Upper lobe of left lung (tissue), 6 donors: ENCODE data around the gene HOXD13. TPM values are rescaled to one million over a fixed set of nuclear protein-coding genes. Genes with fewer than 3 reads are reported as not detected.
A peak's percentile ranks its signal among the peaks of the same experiment; 100 is the strongest.

Experiments used
- ATAC-seq, 2 donors: fragments of 200-7000 bp; cut with Tn5 transposase; one replicate each; pipeline ENCODE4 v1.9.1; 2022; ENCODE audit warnings: mild to moderate bottlenecking in 2 of 2, moderate library complexity in 2 of 2; ENCODE audit not compliant: low FRiP score in 2 of 2
- DNase-seq, 2 donors: peaks; one replicate each; pipeline ENCODE4 v3.0.0-alpha.2; 2019 to 2020
- H3K27ac ChIP-seq, 4 donors: fragments of 200-600 bp; sonication (generic); one replicate each; pipeline ENCODE4 v1.5.1; 2016 to 2019
- H3K27me3 ChIP-seq, 4 donors: fragments of 200-600 bp; sonication (generic); one replicate each; pipeline ENCODE4 v1.5.1; 2017 to 2019
- H3K36me3 ChIP-seq, 4 donors: fragments of 200-600 bp; sonication (generic); one replicate each; pipeline ENCODE4 v1.5.1; 2016 to 2019
- H3K4me1 ChIP-seq, 4 donors: fragments of 200-600 bp; sonication (generic); one replicate each; pipeline ENCODE4 v1.5.1; 2018 to 2019
- H3K4me3 ChIP-seq, 4 donors: fragments of 200-600 bp; sonication (generic); one replicate each; pipeline ENCODE4 v1.5.1; 2017 to 2019; ENCODE audit warnings: mild to moderate bottlenecking in 2 of 4, moderate library complexity in 1 of 4
- H3K9me3 ChIP-seq, 4 donors: fragments of 200-600 bp; sonication (generic); one replicate each; pipeline ENCODE4 v1.5.1; 2018 to 2019
- EP300 ChIP-seq, 4 donors: sonication (generic); formaldehyde crosslinking; IDR thresholded peaks; one replicate each; pipeline ENCODE4 v1.5.1; 2017; ENCODE audit warnings: antibody characterized with exemption in 4 of 4, control low read depth in 2 of 4
- POLR2A ChIP-seq, 4 donors: fragments of 450-650 bp; IDR thresholded peaks; one replicate each; pipeline ENCODE4 v1.5.1; 2016 to 2017; ENCODE audit warnings: antibody characterized with exemption in 4 of 4, mild to moderate bottlenecking in 2 of 4
- POLR2AphosphoS5 ChIP-seq, 2 donors: sonication (generic); formaldehyde crosslinking; IDR thresholded peaks; one replicate each; pipeline ENCODE4 v1.5.1; 2017; ENCODE audit warnings: antibody characterized with exemption in 2 of 2
- WGBS, 2 donors: methylation state at CpG; one replicate each; pipeline ENCODE4 v1.1.5; 2017 to 2018; 5-methylcytosine and 5-hydroxymethylcytosine counted together
- total RNA-seq, 6 donors: library from RNA; depleted of rRNA in 4 of 6; stranded (reverse); fragments of >200 nt in 4 of 6; gene quantifications; one replicate each; pipeline versions ENCODE4 v1.1.0 to v1.2.1, GENCODE V29; 2016 to 2021
- TF ChIP-seq, protein P1 (sequence below), 6 experiments: fragments of 450-650 bp in 4 of 6; fragments of 200-600 bp in 2 of 6; sonication (generic) in 2 of 6; IDR thresholded peaks; one replicate each; pipeline ENCODE4 v1.5.1; 2016 to 2019; ENCODE audit warnings: antibody characterized with exemption in 6 of 6
- donor health status: DM: no; HTN: no; CAD: no; lungs with moderate emphysema.
- donor health status: DM: no; HTN: yes; CAD: no; lungs with severe emphysema.

HOXD13 gene
- total RNA-seq, 6 donors from 2014 or later = not detected

DNA sequence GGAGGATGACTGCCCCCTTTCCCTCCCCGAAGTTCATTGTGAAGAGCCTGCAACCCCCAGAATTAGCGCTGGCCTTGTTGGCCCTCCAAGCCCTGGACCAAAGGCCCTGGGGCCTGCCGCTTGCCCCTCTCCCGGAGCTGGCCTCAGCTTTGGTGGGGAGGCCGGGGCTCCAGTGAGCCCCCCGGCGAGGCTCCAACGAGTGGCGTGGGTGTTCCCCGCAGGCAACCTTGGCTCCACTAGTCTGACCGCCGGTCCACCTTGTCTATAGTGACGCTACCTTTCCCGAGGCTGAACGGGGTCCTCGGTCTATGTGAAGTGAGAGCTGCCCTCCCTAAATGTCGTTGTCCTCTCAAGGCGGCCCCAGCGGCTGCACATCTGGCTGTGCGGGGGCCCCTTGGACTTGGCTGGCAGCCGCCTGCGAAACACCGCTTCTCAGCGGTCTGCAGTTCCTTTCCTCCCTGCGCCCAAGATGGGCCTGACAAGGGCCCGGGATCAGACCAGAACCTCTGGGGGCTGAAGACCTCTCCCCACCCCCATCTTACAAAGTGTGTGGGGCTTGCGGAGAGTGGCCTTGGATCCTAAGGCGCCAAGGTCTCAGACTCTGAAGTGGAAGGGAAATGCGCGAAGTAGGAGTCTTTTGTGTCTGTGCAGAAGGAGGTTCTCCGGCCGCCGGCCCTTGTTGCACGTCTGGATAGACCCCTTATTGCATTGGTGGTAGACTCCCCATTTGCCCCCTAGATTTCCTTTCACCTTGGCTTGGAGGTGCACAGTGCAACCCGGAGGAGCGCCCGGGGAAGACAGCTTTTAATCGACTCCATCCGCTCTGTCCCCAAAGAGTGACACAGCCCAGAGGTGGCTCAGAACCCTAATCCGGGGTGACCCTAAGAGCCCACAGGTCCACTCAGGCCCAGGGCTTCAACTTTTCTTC, 20.1 kb downstream of the HOXD13 start:
- Histone ChIP-seq H3K27ac (no peak overlapping the region), H3K4me3 (no peak overlapping the region), H3K27me3 (peaks cover 0 to 91% (median 53%) of the 10 kb centered on the region in 4 donors), H3K9me3 (no peaks in the 10 kb centered on the region), H3K36me3 (no peaks in the 10 kb centered on the region), H3K4me1 (peaks cover 0 to 13% (median 11%) of the 10 kb centered on the region in 4 donors)
- DNase-seq (peak in 1 of 2 donors; percentile 33), ATAC-seq (no peak)
- WGBS, 2 donors = 5 to 7% methylated on average over 10 to 39 of the region's 40 CpGs
- TF ChIP-seq POLR2A (IDR thresholded peaks at IDR 0.05) = no peak
- TF ChIP-seq POLR2AphosphoS5 (IDR thresholded peaks at IDR 0.05) = no peak

DNA sequence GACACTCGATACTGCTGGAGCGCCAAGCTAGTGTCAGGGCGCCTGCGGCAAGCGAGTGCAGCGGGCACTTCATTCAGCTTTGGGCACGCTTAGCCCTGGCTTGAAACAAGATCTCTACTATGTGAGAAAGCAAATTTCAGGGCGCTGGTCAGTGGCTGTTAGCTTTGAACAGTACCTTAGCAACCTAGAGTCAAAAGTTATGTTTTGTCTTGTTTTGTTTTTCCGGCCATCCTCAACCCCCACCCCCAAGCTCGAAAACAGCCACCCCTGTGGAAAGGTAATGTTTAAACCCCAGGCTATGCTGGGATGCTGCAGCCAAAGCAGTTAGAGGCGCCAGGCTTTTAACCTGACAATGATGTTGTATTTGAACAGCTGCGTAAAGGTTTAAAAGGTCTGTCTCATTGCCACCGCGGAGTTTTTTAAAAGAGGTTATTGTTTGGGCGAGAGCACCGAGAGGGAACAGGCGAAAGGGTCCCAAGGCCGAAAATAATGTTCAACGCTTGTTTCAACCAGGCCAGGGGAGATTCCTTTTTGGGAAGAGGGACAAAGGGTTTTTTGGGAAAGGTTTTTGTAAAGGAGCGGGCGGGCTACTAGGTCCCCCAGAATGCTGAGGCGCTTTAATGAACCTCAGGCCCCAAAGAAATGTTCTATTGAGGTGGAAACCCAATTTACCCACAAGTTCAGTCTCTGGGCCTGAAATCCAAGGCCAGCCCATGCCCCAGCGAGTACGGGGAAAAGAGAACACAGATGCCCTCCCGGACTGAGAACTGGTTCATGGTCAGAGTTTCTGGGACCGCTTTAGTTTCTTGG, 21.8 kb downstream of the HOXD13 start:
- no peak overlapping the region for H3K27ac ChIP-seq
- no peaks in the 10 kb centered on the region for H3K9me3 ChIP-seq
- TF ChIP-seq, protein P1, sequence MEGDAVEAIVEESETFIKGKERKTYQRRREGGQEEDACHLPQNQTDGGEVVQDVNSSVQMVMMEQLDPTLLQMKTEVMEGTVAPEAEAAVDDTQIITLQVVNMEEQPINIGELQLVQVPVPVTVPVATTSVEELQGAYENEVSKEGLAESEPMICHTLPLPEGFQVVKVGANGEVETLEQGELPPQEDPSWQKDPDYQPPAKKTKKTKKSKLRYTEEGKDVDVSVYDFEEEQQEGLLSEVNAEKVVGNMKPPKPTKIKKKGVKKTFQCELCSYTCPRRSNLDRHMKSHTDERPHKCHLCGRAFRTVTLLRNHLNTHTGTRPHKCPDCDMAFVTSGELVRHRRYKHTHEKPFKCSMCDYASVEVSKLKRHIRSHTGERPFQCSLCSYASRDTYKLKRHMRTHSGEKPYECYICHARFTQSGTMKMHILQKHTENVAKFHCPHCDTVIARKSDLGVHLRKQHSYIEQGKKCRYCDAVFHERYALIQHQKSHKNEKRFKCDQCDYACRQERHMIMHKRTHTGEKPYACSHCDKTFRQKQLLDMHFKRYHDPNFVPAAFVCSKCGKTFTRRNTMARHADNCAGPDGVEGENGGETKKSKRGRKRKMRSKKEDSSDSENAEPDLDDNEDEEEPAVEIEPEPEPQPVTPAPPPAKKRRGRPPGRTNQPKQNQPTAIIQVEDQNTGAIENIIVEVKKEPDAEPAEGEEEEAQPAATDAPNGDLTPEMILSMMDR (IDR thresholded peaks at IDR 0.05) = no peak
- TF ChIP-seq EP300 (IDR thresholded peaks at IDR 0.05) = no peak
- TF ChIP-seq POLR2A (IDR thresholded peaks at IDR 0.05) = no peak
- TF ChIP-seq POLR2AphosphoS5 (IDR thresholded peaks at IDR 0.05) = no peak
- 11 to 16% methylated on average over 24 to 26 of the region's 26 CpGs for WGBS, 2 donors
- peaks cover 0 to 4% (median 4%) of the 10 kb centered on the region in 4 donors for H3K4me1 ChIP-seq
- DNase-seq (peak in 1 of 2 donors; percentile 47), ATAC-seq (no peak)
- no peak overlapping the region for H3K4me3 ChIP-seq
- H3K27me3 ChIP-seq = peaks cover 2 to 91% (median 45%) of the 10 kb centered on the region in 4 donors
- H3K36me3 ChIP-seq = no peaks in the 10 kb centered on the region

- WGBS, 2 donors = 17 to 27% methylated on average over 13 to 16 of the region's 16 CpGs
- Histone ChIP-seq H3K9me3 (no peaks in the 10 kb centered on the region), H3K4me1 (peaks cover 0 to 4% (median 4%) of the 10 kb centered on the region in 4 donors), H3K27ac (no peak overlapping the region), H3K4me3 (no peak overlapping the region), H3K27me3 (peaks cover 2 to 92% (median 41%) of the 10 kb centered on the region in 4 donors), H3K36me3 (no peaks in the 10 kb centered on the region)
- no peak for ATAC-seq
- TF ChIP-seq POLR2AphosphoS5 (IDR thresholded peaks at IDR 0.05) (no peak), EP300 (IDR thresholded peaks at IDR 0.05) (no peak), POLR2A (IDR thresholded peaks at IDR 0.05) (no peak)
- TF ChIP-seq, protein P1 (IDR thresholded peaks at IDR 0.05) = no peak
- DNase-seq = no peak
Measured at GRCh38 chr2:176114930-176115625, 22.6 kb downstream of the HOXD13 start.

DNA sequence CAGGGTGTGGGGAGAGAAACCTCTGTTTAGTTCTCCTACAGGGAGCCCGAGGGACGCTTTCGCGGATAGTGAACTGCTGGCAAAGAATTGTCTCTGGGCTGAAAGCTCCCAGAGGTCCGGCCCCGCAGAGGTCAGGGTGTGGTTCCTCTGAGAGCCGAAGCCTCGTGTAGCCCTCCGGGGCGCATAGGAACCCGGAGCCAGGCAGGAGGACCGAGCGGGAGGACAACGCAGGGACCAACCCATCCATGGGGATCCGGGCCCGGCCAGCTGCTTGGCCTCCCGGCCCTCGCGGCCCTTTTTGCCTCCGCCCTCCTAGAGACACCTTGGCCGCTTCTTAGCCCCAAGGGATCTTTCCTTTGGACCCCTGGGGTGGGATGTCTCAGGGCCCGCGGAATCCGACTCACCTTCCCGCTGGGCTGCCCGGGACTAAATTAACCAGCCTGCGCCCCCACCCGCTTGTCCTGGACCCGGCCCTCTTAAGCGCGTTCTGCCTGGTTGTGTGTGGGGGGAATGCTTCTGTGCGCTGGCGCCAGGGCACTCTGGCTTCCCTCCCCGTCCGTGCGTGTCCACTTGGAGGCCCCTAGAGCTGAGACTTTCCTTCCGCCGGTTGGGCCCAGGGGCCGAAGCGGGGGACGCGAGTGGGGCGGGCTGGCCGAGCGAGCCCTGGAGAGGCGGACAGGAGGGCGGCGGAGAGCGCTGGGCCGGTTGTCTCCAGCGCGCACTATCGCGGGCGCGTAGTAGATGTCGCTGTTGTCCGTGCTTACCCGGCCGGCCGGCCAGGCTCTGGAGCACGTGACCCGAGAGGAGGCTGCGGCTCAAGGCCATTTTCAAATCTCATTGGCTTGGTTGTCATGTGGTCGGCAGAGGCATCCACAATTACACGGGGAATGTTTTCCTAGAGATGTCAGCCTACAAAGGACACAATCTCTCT, 23.6 kb downstream of the HOXD13 start, which contains the start of gene HOXD10:
Gene HOXD10, plus strand, starts transcription at position 896 of the 931 bp plus-strand sequence. CDS start 56 bp downstream, outside the sequence.
- Histone ChIP-seq H3K27me3 (peaks cover 3 to 91% (median 44%) of the 10 kb centered on the region in 4 donors), H3K36me3 (no peaks in the 10 kb centered on the region), H3K27ac (no peak within 1 kb of the TSS), H3K4me1 (peaks cover 0 to 4% (median 4%) of the 10 kb centered on the region in 4 donors), H3K4me3 (no peak within 1 kb of the TSS), H3K9me3 (no peaks in the 10 kb centered on the region)
- 10 to 12% methylated on average over 13 to 45 of the region's 66 CpGs for WGBS, 2 donors
- DNase-seq (peak in 1 of 2 donors; percentile 81), ATAC-seq (peak in 1 of 2 donors; percentile 65)
- TF ChIP-seq EP300 (IDR thresholded peaks at IDR 0.05) (no peak), POLR2A (IDR thresholded peaks at IDR 0.05) (no peak), POLR2AphosphoS5 (IDR thresholded peaks at IDR 0.05) (no peak)
- TF ChIP-seq, protein P1 (IDR thresholded peaks at IDR 0.05) = no peak
